IPS-NIHi11 (cell line): ENCODE data around the gene COTL1.
"Not testable (repeated sequence)": the region's sequence is repeated elsewhere in the genome, so short reads cannot be mapped to it uniquely, and the experiment has no call there.

Experiments
- DNase-seq: peaks from one replicate; pipeline ENCODE4 v3.0.0; 2012; ENCODE audit warnings: mixed read lengths, low spot score

Gene COTL1

GRCh38 chr16:84569382-84569987 lies 48.4 kb downstream of the COTL1 start:
- no peak for DNase-seq

GRCh38 chr16:84568066-84568465 lies 49.8 kb downstream of the COTL1 start:
- no peak for DNase-seq

GRCh38 chr16:84567286-84567962 lies 50.5 kb downstream of the COTL1 start:
- DNase-seq: no peak

- no peak for DNase-seq
Observed at GRCh38 chr16:84566545-84567257, 51.2 kb downstream of the COTL1 start.

GRCh38 chr16:84565669-84566495 lies 52.0 kb downstream of the COTL1 start:
- DNase-seq: no peak

- DNase-seq: no peak
Observed at GRCh38 chr16:84563786-84564420, 54.0 kb downstream of the COTL1 start.

- no peak for DNase-seq
Observed at GRCh38 chr16:84563064-84563715, 54.7 kb downstream of the COTL1 start.

GRCh38 chr16:84562174-84562815 lies 55.6 kb downstream of the COTL1 start:
- DNase-seq: no peak

GRCh38 chr16:84561291-84561690 lies 56.6 kb downstream of the COTL1 start:
- DNase-seq: no peak

GRCh38 chr16:84560269-84560668 lies 57.6 kb downstream of the COTL1 start:
- no peak for DNase-seq

- DNase-seq: peak; percentile 48
Observed at GRCh38 chr16:84559311-84559932, 58.5 kb downstream of the COTL1 start.

- DNase-seq: not testable (repeated sequence)
Observed at GRCh38 chr16:84558850-84559249, 59.0 kb downstream of the COTL1 start.

- no peak for DNase-seq
Observed at GRCh38 chr16:84557504-84557903, 60.4 kb downstream of the COTL1 start.

GRCh38 chr16:84557059-84557458 lies 60.8 kb downstream of the COTL1 start:
- DNase-seq: no peak

GRCh38 chr16:84555418-84556196 lies 62.3 kb downstream of the COTL1 start:
- DNase-seq: no peak

- DNase-seq: no peak
Observed at GRCh38 chr16:84554627-84555328, 63.1 kb downstream of the COTL1 start.

GRCh38 chr16:84553873-84554399 lies 63.9 kb downstream of the COTL1 start:
- no peak for DNase-seq

- DNase-seq: no peak
Observed at GRCh38 chr16:84552135-84552534, 65.7 kb downstream of the COTL1 start.

- DNase-seq: no peak
Observed at GRCh38 chr16:84550096-84550495, 67.8 kb downstream of the COTL1 start.
